ENCODE results near the gene ZSCAN1. TPM values are rescaled to one million over a fixed set of nuclear protein-coding genes. Genes with fewer than 3 reads are reported as not detected.

The ZSCAN1 gene
- total and polyA plus RNA-seq, 10 of the 15 experiments (the other 5 are each of a cell fraction or from before 2014, with no cell fraction given), result not detected

GRCh38 chr19:58044886-58045285 lies 11.1 kb downstream of the ZSCAN1 start:
- Histone ChIP-seq H3K27me3 (replicated peaks in 1 of 2; ENCODE audit: control insufficient read depth in 2 of 2, insufficient read depth in 2 of 2, low read length in 1 of 2) (no peaks in the 10 kb centered on the region), H4K20me1 (ENCODE audit: control insufficient read depth, insufficient read depth) (no peaks in the 10 kb centered on the region), H3K4me1 (ENCODE audit: control insufficient read depth, insufficient read depth, low read length) (no peaks in the 10 kb centered on the region), H3K4me3 (no peak overlapping the region), H3K79me2 (ENCODE audit: control insufficient read depth, insufficient read depth, low read length) (no peaks in the 10 kb centered on the region), H2AFZ (ENCODE audit: control insufficient read depth, low read depth, low read length) (no peak overlapping the region), H3K9ac (ENCODE audit: control insufficient read depth, insufficient read depth, low read length) (no peak overlapping the region), H3K36me3 (ENCODE audit: control insufficient read depth in 2 of 2, insufficient read depth in 2 of 2, low read length in 1 of 2) (no peaks in the 10 kb centered on the region), H3K27ac (ENCODE audit: control insufficient read depth, insufficient read depth) (no peak overlapping the region), H3K4me2 (ENCODE audit: control insufficient read depth, insufficient read depth) (no peak overlapping the region), H3K9me3 (replicated peaks; ENCODE audit: control insufficient read depth, insufficient read depth, low read length) (peaks cover 5% of the 10 kb centered on the region; the same call in 2 of the 3 replicates)
- WGBS (ENCODE audit: insufficient coverage, insufficient replicate concordance, low lambda C conversion rate, missing lambda C conversion rate), result 61% methylated on average over 23 of the region's 26 CpGs
- POLR2A ChIA-PET, result no interaction called here
- RAD21 ChIA-PET (ENCODE audit: unreplicated experiment), result no interaction called here
- intact Hi-C loops (cut with micrococcal nuclease; ENCODE audit: unreplicated experiment), result no loop called here
- BruUV-seq (replicated peaks), result no TSS peak
- no peak for ATAC-seq
- CTCF ChIA-PET, result no interaction called here
- no peak for DNase-seq (ENCODE audit: low read depth, low spot score)
- in situ Hi-C loops (cut with MboI), result no loop called here
- FAIRE-seq, result no peak
- SMC1A ChIA-PET (ENCODE audit: uncharacterized antibody, unreplicated experiment), result no interaction called here
- no peak for TF ChIP-seq RELA (IDR thresholded peaks at IDR 0.05; ENCODE audit: borderline replicate concordance, partially characterized antibody)
- TF ChIP-seq SMC3 (IDR thresholded peaks at IDR 0.05; ENCODE audit: borderline replicate concordance, low read length), result no peak
- TF ChIP-seq NR2C1 (IDR thresholded peaks at IDR 0.05), result no peak
- no peak for TF ChIP-seq CREB1 (IDR thresholded peaks at IDR 0.05; ENCODE audit: low read depth)
- TF ChIP-seq, protein P1, sequence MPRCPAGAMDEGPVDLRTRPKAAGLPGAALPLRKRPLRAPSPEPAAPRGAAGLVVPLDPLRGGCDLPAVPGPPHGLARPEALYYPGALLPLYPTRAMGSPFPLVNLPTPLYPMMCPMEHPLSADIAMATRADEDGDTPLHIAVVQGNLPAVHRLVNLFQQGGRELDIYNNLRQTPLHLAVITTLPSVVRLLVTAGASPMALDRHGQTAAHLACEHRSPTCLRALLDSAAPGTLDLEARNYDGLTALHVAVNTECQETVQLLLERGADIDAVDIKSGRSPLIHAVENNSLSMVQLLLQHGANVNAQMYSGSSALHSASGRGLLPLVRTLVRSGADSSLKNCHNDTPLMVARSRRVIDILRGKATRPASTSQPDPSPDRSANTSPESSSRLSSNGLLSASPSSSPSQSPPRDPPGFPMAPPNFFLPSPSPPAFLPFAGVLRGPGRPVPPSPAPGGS (IDR thresholded peaks at IDR 0.05; ENCODE audit: borderline replicate concordance, insufficient read depth, low read depth, low read length, poor library complexity, severe bottlenecking), result no peak
- TF ChIP-seq KAT2A (conservative IDR thresholded peaks at IDR 0.05; ENCODE audit: control insufficient read depth, low read depth, low read length), result no peak
- TF ChIP-seq, protein P2, sequence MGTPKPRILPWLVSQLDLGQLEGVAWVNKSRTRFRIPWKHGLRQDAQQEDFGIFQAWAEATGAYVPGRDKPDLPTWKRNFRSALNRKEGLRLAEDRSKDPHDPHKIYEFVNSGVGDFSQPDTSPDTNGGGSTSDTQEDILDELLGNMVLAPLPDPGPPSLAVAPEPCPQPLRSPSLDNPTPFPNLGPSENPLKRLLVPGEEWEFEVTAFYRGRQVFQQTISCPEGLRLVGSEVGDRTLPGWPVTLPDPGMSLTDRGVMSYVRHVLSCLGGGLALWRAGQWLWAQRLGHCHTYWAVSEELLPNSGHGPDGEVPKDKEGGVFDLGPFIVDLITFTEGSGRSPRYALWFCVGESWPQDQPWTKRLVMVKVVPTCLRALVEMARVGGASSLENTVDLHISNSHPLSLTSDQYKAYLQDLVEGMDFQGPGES (IDR thresholded peaks at IDR 0.05), result no peak
- no peak for TF ChIP-seq ZNF217 (IDR thresholded peaks at IDR 0.05)
- TF ChIP-seq MYC (IDR thresholded peaks at IDR 0.05; ENCODE audit: insufficient read depth, insufficient read length, insufficient replicate concordance, low read length, severe bottlenecking), result no peak
- no peak for TF ChIP-seq MTA3 (IDR thresholded peaks at IDR 0.05; ENCODE audit: borderline replicate concordance, low read length)

All from GM12878 (cell line).